GM23338 (cell line): Measurements from ENCODE around the gene MRAP. TPM values are rescaled to one million over a fixed set of nuclear protein-coding genes. Genes with fewer than 3 reads are reported as not detected.

Experiments used
- ATAC-seq: fragments of 200-7000 bp; cut with Tn5 transposase; 3 replicates; pipeline ENCODE4 v1.9.1; 2020
- DNase-seq: peaks from one replicate; pipeline ENCODE4 v3.0.0-alpha.2; 2015; ENCODE audit warnings: low spot score
- H2AFZ ChIP-seq: fragments of 200-600 bp; sonication (generic); 2 replicates; pipeline ENCODE4 v1.8.0; 2016; ENCODE audit warnings: antibody characterized with exemption, mild to moderate bottlenecking, moderate library complexity
- H3F3A ChIP-seq: fragments of 200-600 bp; sonication (generic); replicated peaks from 2 replicates; pipeline ENCODE4 v1.8.0; 2017; ENCODE audit warnings: antibody characterized with exemption, mixed run types, low read depth
- H3K27ac ChIP-seq: fragments of 200-600 bp; sonication (generic); 2 replicates; pipeline ENCODE4 v1.6.1; 2016; ENCODE audit warnings: low read depth
- H3K27me3 ChIP-seq: fragments of 200-600 bp; sonication (generic); 2 replicates; pipeline ENCODE4 v1.8.0; 2016; ENCODE audit warnings: mild to moderate bottlenecking, mixed run types, moderate library complexity; ENCODE audit not compliant: insufficient read depth
- H3K36me3 ChIP-seq: fragments of 200-600 bp; sonication (generic); 2 replicates; pipeline ENCODE4 v1.8.0; 2016; ENCODE audit warnings: mild to moderate bottlenecking; ENCODE audit not compliant: insufficient read depth
- H3K4me1 ChIP-seq: fragments of 200-600 bp; sonication (generic); 2 replicates; pipeline ENCODE4 v1.8.0; 2016; ENCODE audit warnings: mild to moderate bottlenecking, moderate library complexity; ENCODE audit not compliant: insufficient read depth
- H3K4me2 ChIP-seq: fragments of 200-600 bp; sonication (generic); 2 replicates; pipeline ENCODE4 v1.7.1; 2017; ENCODE audit warnings: mixed run types
- H3K4me3 ChIP-seq: fragments of 200-600 bp; sonication (generic); 2 replicates; pipeline ENCODE4 v1.6.1; 2016; ENCODE audit warnings: mixed run types
- H3K79me2 ChIP-seq: fragments of 200-600 bp; sonication (generic); replicated peaks from 2 replicates; pipeline ENCODE4 v1.8.0; 2017; ENCODE audit warnings: mild to moderate bottlenecking; ENCODE audit not compliant: insufficient read depth
- H3K9me2 ChIP-seq: fragments of 200-600 bp; sonication (generic); 2 replicates; pipeline ENCODE4 v1.8.0; 2017; ENCODE audit not compliant: insufficient read depth
- H4K20me1 ChIP-seq: fragments of 200-600 bp; sonication (generic); replicated peaks from 2 replicates; pipeline ENCODE4 v1.8.0; 2017; ENCODE audit warnings: mild to moderate bottlenecking; ENCODE audit not compliant: insufficient read depth
- H3K27ac Mint-ChIP-seq: 2 replicates; pipeline ENCODE4 v1.8.0; 2020; ENCODE audit warnings: inconsistent platforms, mild to moderate bottlenecking, moderate library complexity, mixed read lengths
- H3K27me3 Mint-ChIP-seq: 3 replicates; pipeline ENCODE4 v1.8.0; 2022; ENCODE audit warnings: low read depth, mild to moderate bottlenecking, moderate library complexity, mixed read lengths, inconsistent platforms; ENCODE audit not compliant: insufficient read depth, poor library complexity
- H3K36me3 Mint-ChIP-seq: 3 replicates; pipeline ENCODE4 v1.8.0; 2021; ENCODE audit warnings: low read depth, mild to moderate bottlenecking, inconsistent platforms, moderate library complexity, mixed read lengths
- H3K4me1 Mint-ChIP-seq: 3 replicates; pipeline ENCODE4 v1.8.0; 2020; ENCODE audit warnings: mild to moderate bottlenecking, inconsistent platforms, mixed read lengths
- H3K4me3 Mint-ChIP-seq: 3 replicates; pipeline ENCODE4 v1.8.0; 2021; ENCODE audit warnings: moderate library complexity, mild to moderate bottlenecking, inconsistent platforms, mixed read lengths
- H3K9me3 Mint-ChIP-seq: 3 replicates; pipeline ENCODE4 v1.8.0; 2020; ENCODE audit warnings: moderate library complexity, mild to moderate bottlenecking, inconsistent platforms, mixed read lengths
- EZH2 ChIP-seq: fragments of 200-600 bp; sonication (generic); IDR thresholded peaks from one replicate; pipeline ENCODE4 v1.8.0; 2017; ENCODE audit warnings: antibody characterized with exemption, mild to moderate bottlenecking, low read depth; ENCODE audit not compliant: unreplicated experiment
- EZH2phosphoT487 ChIP-seq: fragments of 200-600 bp; sonication (generic); IDR thresholded peaks from one replicate; pipeline ENCODE4 v1.8.1; 2018; ENCODE audit warnings: antibody characterized with exemption; ENCODE audit not compliant: unreplicated experiment
- NANOG ChIP-seq: IDR thresholded peaks from 2 replicates; pipeline ENCODE4 v1.6.1; 2016; ENCODE audit warnings: antibody characterized with exemption, borderline replicate concordance
- POLR2AphosphoS5 ChIP-seq: IDR thresholded peaks from 2 replicates; pipeline ENCODE4 v1.6.1; 2016; ENCODE audit warnings: antibody characterized with exemption, low read depth
- ZNF114 ChIP-seq: fragments of 250-450 bp; sonication (Bioruptor Pico); IDR thresholded peaks from 2 replicates; pipeline ENCODE4 v1.5.0; 2020; ENCODE audit warnings: mild to moderate bottlenecking, moderate library complexity
- ZNF331 ChIP-seq: fragments of 250-450 bp; sonication (Bioruptor Pico); IDR thresholded peaks from 2 replicates; pipeline ENCODE4 v1.5.0; 2020; ENCODE audit warnings: low read depth, mild to moderate bottlenecking, moderate library complexity
- polyA plus RNA-seq: library from polyadenylated mRNA; unstranded; fragments of >200 nt; fragmentation: Nextera tagmentation; extraction: Ambion mirVana; gene quantifications from 2 replicates; pipeline ENCODE4 v1.2.1, GENCODE V29; 2016
- total RNA-seq: library from RNA; depleted of rRNA; stranded (reverse); fragments of >200 nt; shearing (Covaris generic); gene quantifications from 2 replicates; pipeline ENCODE4 v1.2.3, GENCODE V29; 2014
- TF ChIP-seq, protein P1 (sequence below): IDR thresholded peaks from 2 replicates; pipeline ENCODE4 v1.6.1; 2016; ENCODE audit warnings: antibody characterized with exemption
- TF ChIP-seq, protein P2 (sequence below), 2 experiments: fragments of 200-600 bp in 1 of 2; sonication (generic) in 1 of 2; conservative IDR thresholded peaks; 2 replicates each; pipeline versions ENCODE4 v1.5.1 to v1.6.1; 2016 to 2017; ENCODE audit warnings: antibody characterized with exemption in 2 of 2, low read depth in 2 of 2, mild to moderate bottlenecking in 2 of 2, moderate library complexity in 1 of 2
- TF ChIP-seq, protein P3 (sequence below): fragments of 250-450 bp; sonication (Bioruptor Pico); IDR thresholded peaks from 2 replicates; pipeline ENCODE4 v1.5.0; 2020; ENCODE audit warnings: mild to moderate bottlenecking, moderate library complexity
- TF ChIP-seq, protein P4 (sequence below): IDR thresholded peaks from one replicate; pipeline ENCODE4 v1.6.1; 2018; ENCODE audit warnings: antibody characterized with exemption; ENCODE audit not compliant: unreplicated experiment

Gene MRAP
- total and polyA plus RNA-seq, 2 experiments from 2014 or later: 0.78 TPM; not detected in 1

DNA sequence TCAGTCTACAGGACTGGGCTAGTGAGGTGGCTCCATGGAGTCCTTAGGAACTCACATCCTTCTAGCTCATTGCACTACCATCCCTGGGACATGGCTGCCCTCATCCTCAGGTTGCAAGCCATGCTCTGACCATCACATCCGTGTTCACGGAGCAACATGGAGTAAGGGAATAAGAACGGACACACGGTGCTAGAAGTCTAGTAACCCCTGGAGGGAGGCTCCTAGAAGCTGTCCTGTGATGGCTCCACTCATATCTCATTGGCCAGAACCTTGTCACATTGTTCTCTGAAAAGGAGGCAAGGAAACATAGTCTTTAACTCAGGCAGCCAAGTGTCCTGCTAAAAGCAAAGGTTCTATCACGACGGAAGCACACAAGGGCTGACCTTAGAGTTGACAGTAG is 3.9 kb downstream of the MRAP start:
- H3K4me1 Mint-ChIP-seq: peaks cover 13% of the 10 kb centered on the region
- Histone ChIP-seq H4K20me1 (peaks cover 3% of the 10 kb centered on the region), H3F3A (peaks cover 12% of the 10 kb centered on the region; the same call in 1 of the 2 replicates), H3K36me3 (no peaks in the 10 kb centered on the region), H3K4me2 (no peak overlapping the region), H3K79me2 (no peaks in the 10 kb centered on the region), H3K4me3 (no peak overlapping the region), H3K27ac (no peak overlapping the region), H3K4me1 (peaks cover 7% of the 10 kb centered on the region; the same call in 1 of the 2 replicates), H3K27me3 (no peaks in the 10 kb centered on the region), H3K9me2 (0 out of 2 replicates have a peak, but pooled peaks cover 2% of the 10 kb centered on the region), H2AFZ (no peak overlapping the region)
- ATAC-seq (no peak), DNase-seq (no peak)
- TF ChIP-seq ZNF114: no peak
- peaks cover 7% of the 10 kb centered on the region for H3K27me3 Mint-ChIP-seq
- H3K27ac Mint-ChIP-seq: no peak overlapping the region
- H3K4me3 Mint-ChIP-seq: no peak overlapping the region
- H3K9me3 Mint-ChIP-seq: no peaks in the 10 kb centered on the region
- H3K36me3 Mint-ChIP-seq: peaks cover 12% of the 10 kb centered on the region

DNA sequence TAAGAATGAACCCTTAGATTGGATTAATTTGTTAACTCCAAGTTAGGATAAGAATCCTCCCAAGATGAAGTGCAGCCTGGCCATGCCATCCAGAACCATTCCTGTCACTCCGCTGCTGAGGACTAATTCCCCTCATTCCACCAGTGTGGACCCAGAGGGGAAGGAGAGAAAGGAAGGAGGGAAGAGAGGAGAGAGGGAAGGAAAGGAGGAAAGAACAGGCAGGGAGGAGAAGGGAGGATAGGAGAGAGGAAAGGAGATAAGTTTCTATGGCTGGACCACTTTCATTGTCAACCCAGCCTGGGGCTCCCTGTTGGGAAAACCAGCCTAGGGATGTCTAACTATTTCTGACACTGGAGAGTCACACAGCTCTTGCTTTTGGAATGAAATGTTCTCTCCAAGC is 4.7 kb downstream of the MRAP start:
- no peak overlapping the region for H2AFZ ChIP-seq
- no peak overlapping the region for H3K27ac ChIP-seq
- H3K4me2 ChIP-seq: no peak overlapping the region
- no peak overlapping the region for H3K4me3 Mint-ChIP-seq
- no peaks in the 10 kb centered on the region for H3K9me3 Mint-ChIP-seq
- H3K9me2 ChIP-seq: 0 out of 2 replicates have a peak, but pooled peaks cover 2% of the 10 kb centered on the region
- peaks cover 15% of the 10 kb centered on the region for H3K36me3 Mint-ChIP-seq
- H3K36me3 ChIP-seq: no peaks in the 10 kb centered on the region
- peaks cover 7% of the 10 kb centered on the region; the same call in 1 of the 2 replicates for H3K4me1 ChIP-seq
- no peak overlapping the region for H3K27ac Mint-ChIP-seq
- ATAC-seq (no peak), DNase-seq (no peak)
- no peaks in the 10 kb centered on the region for H3K79me2 ChIP-seq
- H3K27me3 Mint-ChIP-seq: peaks cover 7% of the 10 kb centered on the region
- no peaks in the 10 kb centered on the region for H3K27me3 ChIP-seq
- H3K4me3 ChIP-seq: no peak overlapping the region
- peaks cover 13% of the 10 kb centered on the region for H3K4me1 Mint-ChIP-seq
- peaks cover 12% of the 10 kb centered on the region; the same call in 1 of the 2 replicates for H3F3A ChIP-seq
- H4K20me1 ChIP-seq: peaks cover 3% of the 10 kb centered on the region
- no peak for TF ChIP-seq POLR2AphosphoS5
- no peak for TF ChIP-seq ZNF331 (CRISPR knock-in tag)
- TF ChIP-seq, protein P1, sequence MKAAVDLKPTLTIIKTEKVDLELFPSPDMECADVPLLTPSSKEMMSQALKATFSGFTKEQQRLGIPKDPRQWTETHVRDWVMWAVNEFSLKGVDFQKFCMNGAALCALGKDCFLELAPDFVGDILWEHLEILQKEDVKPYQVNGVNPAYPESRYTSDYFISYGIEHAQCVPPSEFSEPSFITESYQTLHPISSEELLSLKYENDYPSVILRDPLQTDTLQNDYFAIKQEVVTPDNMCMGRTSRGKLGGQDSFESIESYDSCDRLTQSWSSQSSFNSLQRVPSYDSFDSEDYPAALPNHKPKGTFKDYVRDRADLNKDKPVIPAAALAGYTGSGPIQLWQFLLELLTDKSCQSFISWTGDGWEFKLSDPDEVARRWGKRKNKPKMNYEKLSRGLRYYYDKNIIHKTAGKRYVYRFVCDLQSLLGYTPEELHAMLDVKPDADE: no peak
- TF ChIP-seq, protein P2, sequence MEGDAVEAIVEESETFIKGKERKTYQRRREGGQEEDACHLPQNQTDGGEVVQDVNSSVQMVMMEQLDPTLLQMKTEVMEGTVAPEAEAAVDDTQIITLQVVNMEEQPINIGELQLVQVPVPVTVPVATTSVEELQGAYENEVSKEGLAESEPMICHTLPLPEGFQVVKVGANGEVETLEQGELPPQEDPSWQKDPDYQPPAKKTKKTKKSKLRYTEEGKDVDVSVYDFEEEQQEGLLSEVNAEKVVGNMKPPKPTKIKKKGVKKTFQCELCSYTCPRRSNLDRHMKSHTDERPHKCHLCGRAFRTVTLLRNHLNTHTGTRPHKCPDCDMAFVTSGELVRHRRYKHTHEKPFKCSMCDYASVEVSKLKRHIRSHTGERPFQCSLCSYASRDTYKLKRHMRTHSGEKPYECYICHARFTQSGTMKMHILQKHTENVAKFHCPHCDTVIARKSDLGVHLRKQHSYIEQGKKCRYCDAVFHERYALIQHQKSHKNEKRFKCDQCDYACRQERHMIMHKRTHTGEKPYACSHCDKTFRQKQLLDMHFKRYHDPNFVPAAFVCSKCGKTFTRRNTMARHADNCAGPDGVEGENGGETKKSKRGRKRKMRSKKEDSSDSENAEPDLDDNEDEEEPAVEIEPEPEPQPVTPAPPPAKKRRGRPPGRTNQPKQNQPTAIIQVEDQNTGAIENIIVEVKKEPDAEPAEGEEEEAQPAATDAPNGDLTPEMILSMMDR (conservative IDR thresholded peaks at IDR 0.05; ENCODE audit: low read depth in 2 of 2): no peak
- no peak for TF ChIP-seq EZH2
- TF ChIP-seq, protein P3, sequence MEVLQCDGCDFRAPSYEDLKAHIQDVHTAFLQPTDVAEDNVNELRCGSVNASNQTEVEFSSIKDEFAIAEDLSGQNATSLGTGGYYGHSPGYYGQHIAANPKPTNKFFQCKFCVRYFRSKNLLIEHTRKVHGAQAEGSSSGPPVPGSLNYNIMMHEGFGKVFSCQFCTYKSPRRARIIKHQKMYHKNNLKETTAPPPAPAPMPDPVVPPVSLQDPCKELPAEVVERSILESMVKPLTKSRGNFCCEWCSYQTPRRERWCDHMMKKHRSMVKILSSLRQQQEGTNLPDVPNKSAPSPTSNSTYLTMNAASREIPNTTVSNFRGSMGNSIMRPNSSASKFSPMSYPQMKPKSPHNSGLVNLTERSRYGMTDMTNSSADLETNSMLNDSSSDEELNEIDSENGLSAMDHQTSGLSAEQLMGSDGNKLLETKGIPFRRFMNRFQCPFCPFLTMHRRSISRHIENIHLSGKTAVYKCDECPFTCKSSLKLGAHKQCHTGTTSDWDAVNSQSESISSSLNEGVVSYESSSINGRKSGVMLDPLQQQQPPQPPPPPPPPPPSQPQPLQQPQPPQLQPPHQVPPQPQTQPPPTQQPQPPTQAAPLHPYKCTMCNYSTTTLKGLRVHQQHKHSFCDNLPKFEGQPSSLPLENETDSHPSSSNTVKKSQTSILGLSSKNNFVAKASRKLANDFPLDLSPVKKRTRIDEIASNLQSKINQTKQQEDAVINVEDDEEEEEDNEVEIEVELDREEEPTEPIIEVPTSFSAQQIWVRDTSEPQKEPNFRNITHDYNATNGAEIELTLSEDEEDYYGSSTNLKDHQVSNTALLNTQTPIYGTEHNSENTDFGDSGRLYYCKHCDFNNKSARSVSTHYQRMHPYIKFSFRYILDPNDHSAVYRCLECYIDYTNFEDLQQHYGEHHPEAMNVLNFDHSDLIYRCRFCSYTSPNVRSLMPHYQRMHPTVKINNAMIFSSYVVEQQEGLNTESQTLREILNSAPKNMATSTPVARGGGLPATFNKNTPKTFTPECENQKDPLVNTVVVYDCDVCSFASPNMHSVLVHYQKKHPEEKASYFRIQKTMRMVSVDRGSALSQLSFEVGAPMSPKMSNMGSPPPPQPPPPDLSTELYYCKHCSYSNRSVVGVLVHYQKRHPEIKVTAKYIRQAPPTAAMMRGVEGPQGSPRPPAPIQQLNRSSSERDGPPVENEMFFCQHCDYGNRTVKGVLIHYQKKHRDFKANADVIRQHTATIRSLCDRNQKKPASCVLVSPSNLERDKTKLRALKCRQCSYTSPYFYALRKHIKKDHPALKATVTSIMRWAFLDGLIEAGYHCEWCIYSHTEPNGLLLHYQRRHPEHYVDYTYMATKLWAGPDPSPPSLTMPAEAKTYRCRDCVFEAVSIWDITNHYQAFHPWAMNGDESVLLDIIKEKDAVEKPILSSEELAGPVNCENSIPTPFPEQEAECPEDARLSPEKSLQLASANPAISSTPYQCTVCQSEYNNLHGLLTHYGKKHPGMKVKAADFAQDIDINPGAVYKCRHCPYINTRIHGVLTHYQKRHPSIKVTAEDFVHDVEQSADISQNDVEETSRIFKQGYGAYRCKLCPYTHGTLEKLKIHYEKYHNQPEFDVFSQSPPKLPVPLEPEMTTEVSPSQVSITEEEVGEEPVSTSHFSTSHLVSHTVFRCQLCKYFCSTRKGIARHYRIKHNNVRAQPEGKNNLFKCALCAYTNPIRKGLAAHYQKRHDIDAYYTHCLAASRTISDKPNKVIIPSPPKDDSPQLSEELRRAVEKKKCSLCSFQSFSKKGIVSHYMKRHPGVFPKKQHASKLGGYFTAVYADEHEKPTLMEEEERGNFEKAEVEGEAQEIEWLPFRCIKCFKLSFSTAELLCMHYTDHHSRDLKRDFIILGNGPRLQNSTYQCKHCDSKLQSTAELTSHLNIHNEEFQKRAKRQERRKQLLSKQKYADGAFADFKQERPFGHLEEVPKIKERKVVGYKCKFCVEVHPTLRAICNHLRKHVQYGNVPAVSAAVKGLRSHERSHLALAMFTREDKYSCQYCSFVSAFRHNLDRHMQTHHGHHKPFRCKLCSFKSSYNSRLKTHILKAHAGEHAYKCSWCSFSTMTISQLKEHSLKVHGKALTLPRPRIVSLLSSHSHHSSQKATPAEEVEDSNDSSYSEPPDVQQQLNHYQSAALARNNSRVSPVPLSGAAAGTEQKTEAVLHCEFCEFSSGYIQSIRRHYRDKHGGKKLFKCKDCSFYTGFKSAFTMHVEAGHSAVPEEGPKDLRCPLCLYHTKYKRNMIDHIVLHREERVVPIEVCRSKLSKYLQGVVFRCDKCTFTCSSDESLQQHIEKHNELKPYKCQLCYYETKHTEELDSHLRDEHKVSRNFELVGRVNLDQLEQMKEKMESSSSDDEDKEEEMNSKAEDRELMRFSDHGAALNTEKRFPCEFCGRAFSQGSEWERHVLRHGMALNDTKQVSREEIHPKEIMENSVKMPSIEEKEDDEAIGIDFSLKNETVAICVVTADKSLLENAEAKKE (CRISPR knock-in tag): no peak
- no peak for TF ChIP-seq NANOG
- TF ChIP-seq EZH2phosphoT487: no peak
- TF ChIP-seq, protein P4, sequence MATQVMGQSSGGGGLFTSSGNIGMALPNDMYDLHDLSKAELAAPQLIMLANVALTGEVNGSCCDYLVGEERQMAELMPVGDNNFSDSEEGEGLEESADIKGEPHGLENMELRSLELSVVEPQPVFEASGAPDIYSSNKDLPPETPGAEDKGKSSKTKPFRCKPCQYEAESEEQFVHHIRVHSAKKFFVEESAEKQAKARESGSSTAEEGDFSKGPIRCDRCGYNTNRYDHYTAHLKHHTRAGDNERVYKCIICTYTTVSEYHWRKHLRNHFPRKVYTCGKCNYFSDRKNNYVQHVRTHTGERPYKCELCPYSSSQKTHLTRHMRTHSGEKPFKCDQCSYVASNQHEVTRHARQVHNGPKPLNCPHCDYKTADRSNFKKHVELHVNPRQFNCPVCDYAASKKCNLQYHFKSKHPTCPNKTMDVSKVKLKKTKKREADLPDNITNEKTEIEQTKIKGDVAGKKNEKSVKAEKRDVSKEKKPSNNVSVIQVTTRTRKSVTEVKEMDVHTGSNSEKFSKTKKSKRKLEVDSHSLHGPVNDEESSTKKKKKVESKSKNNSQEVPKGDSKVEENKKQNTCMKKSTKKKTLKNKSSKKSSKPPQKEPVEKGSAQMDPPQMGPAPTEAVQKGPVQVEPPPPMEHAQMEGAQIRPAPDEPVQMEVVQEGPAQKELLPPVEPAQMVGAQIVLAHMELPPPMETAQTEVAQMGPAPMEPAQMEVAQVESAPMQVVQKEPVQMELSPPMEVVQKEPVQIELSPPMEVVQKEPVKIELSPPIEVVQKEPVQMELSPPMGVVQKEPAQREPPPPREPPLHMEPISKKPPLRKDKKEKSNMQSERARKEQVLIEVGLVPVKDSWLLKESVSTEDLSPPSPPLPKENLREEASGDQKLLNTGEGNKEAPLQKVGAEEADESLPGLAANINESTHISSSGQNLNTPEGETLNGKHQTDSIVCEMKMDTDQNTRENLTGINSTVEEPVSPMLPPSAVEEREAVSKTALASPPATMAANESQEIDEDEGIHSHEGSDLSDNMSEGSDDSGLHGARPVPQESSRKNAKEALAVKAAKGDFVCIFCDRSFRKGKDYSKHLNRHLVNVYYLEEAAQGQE: no peak
